ENCODE data around the gene NRXN3.

DNA sequence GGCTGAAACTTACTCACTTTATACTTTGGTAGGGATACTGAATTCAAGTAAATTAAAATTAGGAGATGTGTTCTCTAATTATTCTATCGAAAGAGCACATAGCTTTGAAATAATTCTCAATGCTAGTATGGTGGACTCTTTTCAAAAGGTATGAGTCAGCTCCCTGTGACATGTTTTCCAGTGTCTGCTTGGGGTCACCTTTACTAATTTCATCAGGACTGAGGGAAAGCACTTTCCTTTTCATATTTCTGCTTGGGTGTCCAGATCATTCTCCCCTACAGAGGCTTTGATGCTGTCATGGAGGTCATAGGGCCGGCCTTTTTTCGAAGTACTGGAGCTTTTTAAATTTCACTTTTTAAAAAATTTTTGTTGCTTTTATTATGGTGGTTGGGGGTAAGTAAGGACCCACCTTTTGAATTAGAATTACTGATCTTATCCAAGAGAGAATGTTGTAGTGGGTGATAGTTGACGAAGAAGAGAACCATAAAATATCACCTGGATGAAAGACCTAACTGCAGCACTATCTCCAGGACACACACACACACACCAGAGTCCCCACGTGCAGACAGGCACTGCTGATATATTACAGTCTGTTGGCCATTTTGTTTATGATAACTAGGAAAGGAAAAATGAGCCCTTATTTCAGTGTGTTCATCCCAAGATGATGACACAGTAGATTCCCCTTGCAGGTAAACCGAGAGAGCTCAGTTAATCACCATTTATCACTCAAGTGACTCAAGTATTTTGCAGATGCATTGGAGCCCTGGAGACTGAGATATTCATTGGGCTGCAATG is 1482.5 kb downstream of the NRXN3 start:
- TF ChIP-seq, protein P1, sequence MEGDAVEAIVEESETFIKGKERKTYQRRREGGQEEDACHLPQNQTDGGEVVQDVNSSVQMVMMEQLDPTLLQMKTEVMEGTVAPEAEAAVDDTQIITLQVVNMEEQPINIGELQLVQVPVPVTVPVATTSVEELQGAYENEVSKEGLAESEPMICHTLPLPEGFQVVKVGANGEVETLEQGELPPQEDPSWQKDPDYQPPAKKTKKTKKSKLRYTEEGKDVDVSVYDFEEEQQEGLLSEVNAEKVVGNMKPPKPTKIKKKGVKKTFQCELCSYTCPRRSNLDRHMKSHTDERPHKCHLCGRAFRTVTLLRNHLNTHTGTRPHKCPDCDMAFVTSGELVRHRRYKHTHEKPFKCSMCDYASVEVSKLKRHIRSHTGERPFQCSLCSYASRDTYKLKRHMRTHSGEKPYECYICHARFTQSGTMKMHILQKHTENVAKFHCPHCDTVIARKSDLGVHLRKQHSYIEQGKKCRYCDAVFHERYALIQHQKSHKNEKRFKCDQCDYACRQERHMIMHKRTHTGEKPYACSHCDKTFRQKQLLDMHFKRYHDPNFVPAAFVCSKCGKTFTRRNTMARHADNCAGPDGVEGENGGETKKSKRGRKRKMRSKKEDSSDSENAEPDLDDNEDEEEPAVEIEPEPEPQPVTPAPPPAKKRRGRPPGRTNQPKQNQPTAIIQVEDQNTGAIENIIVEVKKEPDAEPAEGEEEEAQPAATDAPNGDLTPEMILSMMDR (tag by site-specific recombination; IDR thresholded peaks at IDR 0.05), result no peak
- no peak for TF ChIP-seq REPIN1 (tag by site-specific recombination; IDR thresholded peaks at IDR 0.05; ENCODE audit: low read depth)
- TF ChIP-seq, protein P2, sequence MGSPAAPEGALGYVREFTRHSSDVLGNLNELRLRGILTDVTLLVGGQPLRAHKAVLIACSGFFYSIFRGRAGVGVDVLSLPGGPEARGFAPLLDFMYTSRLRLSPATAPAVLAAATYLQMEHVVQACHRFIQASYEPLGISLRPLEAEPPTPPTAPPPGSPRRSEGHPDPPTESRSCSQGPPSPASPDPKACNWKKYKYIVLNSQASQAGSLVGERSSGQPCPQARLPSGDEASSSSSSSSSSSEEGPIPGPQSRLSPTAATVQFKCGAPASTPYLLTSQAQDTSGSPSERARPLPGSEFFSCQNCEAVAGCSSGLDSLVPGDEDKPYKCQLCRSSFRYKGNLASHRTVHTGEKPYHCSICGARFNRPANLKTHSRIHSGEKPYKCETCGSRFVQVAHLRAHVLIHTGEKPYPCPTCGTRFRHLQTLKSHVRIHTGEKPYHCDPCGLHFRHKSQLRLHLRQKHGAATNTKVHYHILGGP (tag by site-specific recombination; IDR thresholded peaks at IDR 0.05), result no peak
- TF ChIP-seq SETDB1 (IDR thresholded peaks at IDR 0.05; ENCODE audit: insufficient read length, low read length), result no peak
- TF ChIP-seq, protein P3, sequence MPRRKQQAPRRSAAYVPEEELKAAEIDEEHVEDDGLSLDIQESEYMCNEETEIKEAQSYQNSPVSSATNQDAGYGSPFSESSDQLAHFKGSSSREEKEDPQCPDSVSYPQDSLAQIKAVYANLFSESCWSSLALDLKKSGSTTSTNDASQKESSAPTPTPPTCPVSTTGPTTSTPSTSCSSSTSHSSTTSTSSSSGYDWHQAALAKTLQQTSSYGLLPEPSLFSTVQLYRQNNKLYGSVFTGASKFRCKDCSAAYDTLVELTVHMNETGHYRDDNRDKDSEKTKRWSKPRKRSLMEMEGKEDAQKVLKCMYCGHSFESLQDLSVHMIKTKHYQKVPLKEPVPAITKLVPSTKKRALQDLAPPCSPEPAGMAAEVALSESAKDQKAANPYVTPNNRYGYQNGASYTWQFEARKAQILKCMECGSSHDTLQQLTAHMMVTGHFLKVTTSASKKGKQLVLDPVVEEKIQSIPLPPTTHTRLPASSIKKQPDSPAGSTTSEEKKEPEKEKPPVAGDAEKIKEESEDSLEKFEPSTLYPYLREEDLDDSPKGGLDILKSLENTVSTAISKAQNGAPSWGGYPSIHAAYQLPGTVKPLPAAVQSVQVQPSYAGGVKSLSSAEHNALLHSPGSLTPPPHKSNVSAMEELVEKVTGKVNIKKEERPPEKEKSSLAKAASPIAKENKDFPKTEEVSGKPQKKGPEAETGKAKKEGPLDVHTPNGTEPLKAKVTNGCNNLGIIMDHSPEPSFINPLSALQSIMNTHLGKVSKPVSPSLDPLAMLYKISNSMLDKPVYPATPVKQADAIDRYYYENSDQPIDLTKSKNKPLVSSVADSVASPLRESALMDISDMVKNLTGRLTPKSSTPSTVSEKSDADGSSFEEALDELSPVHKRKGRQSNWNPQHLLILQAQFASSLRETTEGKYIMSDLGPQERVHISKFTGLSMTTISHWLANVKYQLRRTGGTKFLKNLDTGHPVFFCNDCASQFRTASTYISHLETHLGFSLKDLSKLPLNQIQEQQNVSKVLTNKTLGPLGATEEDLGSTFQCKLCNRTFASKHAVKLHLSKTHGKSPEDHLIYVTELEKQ (tag by site-specific recombination; IDR thresholded peaks at IDR 0.05; ENCODE audit: borderline replicate concordance), result no peak
- TF ChIP-seq, protein P4, sequence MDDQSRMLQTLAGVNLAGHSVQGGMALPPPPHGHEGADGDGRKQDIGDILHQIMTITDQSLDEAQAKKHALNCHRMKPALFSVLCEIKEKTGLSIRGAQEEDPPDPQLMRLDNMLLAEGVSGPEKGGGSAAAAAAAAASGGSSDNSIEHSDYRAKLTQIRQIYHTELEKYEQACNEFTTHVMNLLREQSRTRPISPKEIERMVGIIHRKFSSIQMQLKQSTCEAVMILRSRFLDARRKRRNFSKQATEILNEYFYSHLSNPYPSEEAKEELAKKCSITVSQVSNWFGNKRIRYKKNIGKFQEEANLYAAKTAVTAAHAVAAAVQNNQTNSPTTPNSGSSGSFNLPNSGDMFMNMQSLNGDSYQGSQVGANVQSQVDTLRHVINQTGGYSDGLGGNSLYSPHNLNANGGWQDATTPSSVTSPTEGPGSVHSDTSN (CRISPR knock-in tag; IDR thresholded peaks at IDR 0.05), result no peak
- no peak for TF ChIP-seq ZNF169 (tag by site-specific recombination; IDR thresholded peaks at IDR 0.05)
- no peak for TF ChIP-seq ZNF302 (tag by site-specific recombination; IDR thresholded peaks at IDR 0.05; ENCODE audit: low read depth)
- TF ChIP-seq, protein P5, sequence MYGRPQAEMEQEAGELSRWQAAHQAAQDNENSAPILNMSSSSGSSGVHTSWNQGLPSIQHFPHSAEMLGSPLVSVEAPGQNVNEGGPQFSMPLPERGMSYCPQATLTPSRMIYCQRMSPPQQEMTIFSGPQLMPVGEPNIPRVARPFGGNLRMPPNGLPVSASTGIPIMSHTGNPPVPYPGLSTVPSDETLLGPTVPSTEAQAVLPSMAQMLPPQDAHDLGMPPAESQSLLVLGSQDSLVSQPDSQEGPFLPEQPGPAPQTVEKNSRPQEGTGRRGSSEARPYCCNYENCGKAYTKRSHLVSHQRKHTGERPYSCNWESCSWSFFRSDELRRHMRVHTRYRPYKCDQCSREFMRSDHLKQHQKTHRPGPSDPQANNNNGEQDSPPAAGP (tag by site-specific recombination; IDR thresholded peaks at IDR 0.05), result no peak
